Adipose tissue (tissue), 3 donors: ENCODE results near the gene LAMA4. TPM values are rescaled to one million over a fixed set of nuclear protein-coding genes. Genes with fewer than 3 reads are reported as not detected.
A peak's percentile ranks its signal among the peaks of the same experiment; 100 is the strongest.

Source experiments
- H3K27ac ChIP-seq: one replicate; pipeline ENCODE4 v1.5.1; 2013; ENCODE audit warnings: low read depth, low read length
- whole genome bisulfite sequencing, 3 donors: extraction: QIAGEN DNeasy Blood & Tissue Kit; methylation state at CpG; one replicate each; pipeline ENCODE4 v1.1.7; 2013; 5-methylcytosine and 5-hydroxymethylcytosine counted together
- polyA plus RNA-seq, 3 donors: library from polyadenylated mRNA; stranded (reverse); fragments of 200-250 nt; gene quantifications; one replicate each; pipeline ENCODE4 v1.2.3, GENCODE V29; 2013
- donor health status: healthy with polysubstance abuse.
- donor health status: Bipolar disorder and iron deficiency.
- donor health status: healthy.

The LAMA4 gene
- polyA plus RNA-seq, 3 donors: 10.0 to 157 (median 70.6) TPM

GRCh38 chr6:112279031-112279935, 24.9 kb upstream of the LAMA4 start:
- H3K27ac ChIP-seq: no peak overlapping the region
- WGBS, 3 donors: 54 to 70% (median 55%) methylated on average over 5 of the region's 5 CpGs

- H3K27ac ChIP-seq: no peak overlapping the region
Measured at GRCh38 chr6:112275365-112275764, 21.0 kb upstream of the LAMA4 start.

GRCh38 chr6:112274774-112275173, 20.4 kb upstream of the LAMA4 start:
- no peak overlapping the region for H3K27ac ChIP-seq
- 72 to 80% (median 77%) methylated on average over 1 of the region's 1 CpG for WGBS, 3 donors

- 82 to 95% (median 90%) methylated on average over 3 of the region's 3 CpGs for WGBS, 3 donors
- no peak overlapping the region for H3K27ac ChIP-seq
Measured at GRCh38 chr6:112272799-112273198, 18.4 kb upstream of the LAMA4 start.

GRCh38 chr6:112270756-112271155, 16.4 kb upstream of the LAMA4 start:
- no peak overlapping the region for H3K27ac ChIP-seq

GRCh38 chr6:112269979-112270566, 15.7 kb upstream of the LAMA4 start:
- 73 to 85% (median 80%) methylated on average over 3 of the region's 3 CpGs for WGBS, 3 donors
- H3K27ac ChIP-seq: no peak overlapping the region

More at GRCh38 chr6:112270756-112271155, 16.4 kb upstream of the LAMA4 start:
- WGBS, 3 donors: 94 to 100% (median 96%) methylated on average over 1 of the region's 1 CpG

GRCh38 chr6:112269114-112269513, 14.7 kb upstream of the LAMA4 start:
- 29 to 69% (median 38%) methylated on average over 5 of the region's 5 CpGs for WGBS, 3 donors
- H3K27ac ChIP-seq: no peak overlapping the region

- 55 to 89% (median 67%) methylated on average over 2 of the region's 2 CpGs for WGBS, 3 donors
- no peak overlapping the region for H3K27ac ChIP-seq
Measured at GRCh38 chr6:112268654-112269053, 14.3 kb upstream of the LAMA4 start.

GRCh38 chr6:112268019-112268418, 13.7 kb upstream of the LAMA4 start:
- WGBS, 3 donors: 83 to 91% (median 87%) methylated on average over 2 of the region's 2 CpGs
- H3K27ac ChIP-seq: no peak overlapping the region

- H3K27ac ChIP-seq: no peak overlapping the region
- WGBS, 3 donors: 59 to 83% (median 60%) methylated on average over 7 of the region's 7 CpGs
Measured at GRCh38 chr6:112266331-112266730, 12.0 kb upstream of the LAMA4 start.

- no peak overlapping the region for H3K27ac ChIP-seq
- WGBS, 3 donors: 82 to 90% (median 86%) methylated on average over 1 of the region's 1 CpG
Measured at GRCh38 chr6:112259337-112259675, 4.9 kb upstream of the LAMA4 start.

GRCh38 chr6:112258642-112259336, 4.4 kb upstream of the LAMA4 start:
- 85 to 92% (median 86%) methylated on average over 11 of the region's 11 CpGs for whole genome bisulfite sequencing, 3 donors
- no peak overlapping the region for H3K27ac ChIP-seq

GRCh38 chr6:112257178-112257855, 3.0 kb upstream of the LAMA4 start:
- no peak overlapping the region for H3K27ac ChIP-seq
- 75 to 83% (median 79%) methylated on average over 7 of the region's 7 CpGs for WGBS, 3 donors

- 50 to 76% (median 51%) methylated on average over 3 of the region's 3 CpGs for WGBS, 3 donors
- no peak overlapping the region for H3K27ac ChIP-seq
Measured at GRCh38 chr6:112254921-112255320, 554 bp upstream of the LAMA4 start.

- H3K27ac ChIP-seq: peak overlapping the region; percentile 74
- WGBS, 3 donors: 4 to 15% (median 5%) methylated on average over 8 of the region's 8 CpGs
Measured at GRCh38 chr6:112253498-112253840, 898 bp downstream of the LAMA4 start.

GRCh38 chr6:112252571-112253497, 1.5 kb downstream of the LAMA4 start:
- WGBS, 3 donors: 27 to 46% (median 43%) methylated on average over 2 of the region's 2 CpGs
- no peak overlapping the region for H3K27ac ChIP-seq

GRCh38 chr6:112251171-112251875, 3.0 kb downstream of the LAMA4 start:
- 29 to 80% (median 51%) methylated on average over 6 of the region's 6 CpGs for WGBS, 3 donors
- H3K27ac ChIP-seq: no peak overlapping the region
